NT2/D1 (cell line): ENCODE data around the gene DRGX.

Experiments used
- SUZ12 ChIP-seq: IDR thresholded peaks from 2 replicates; pipeline ENCODE4 v1.6.1; 2011; ENCODE audit not compliant: insufficient read length, insufficient read depth; ENCODE audit errors: extremely low read depth
- ZNF274 ChIP-seq: IDR thresholded peaks from 2 replicates; pipeline ENCODE4 v1.6.1; 2011; ENCODE audit warnings: mild to moderate bottlenecking, low read depth, low read length

DNA sequence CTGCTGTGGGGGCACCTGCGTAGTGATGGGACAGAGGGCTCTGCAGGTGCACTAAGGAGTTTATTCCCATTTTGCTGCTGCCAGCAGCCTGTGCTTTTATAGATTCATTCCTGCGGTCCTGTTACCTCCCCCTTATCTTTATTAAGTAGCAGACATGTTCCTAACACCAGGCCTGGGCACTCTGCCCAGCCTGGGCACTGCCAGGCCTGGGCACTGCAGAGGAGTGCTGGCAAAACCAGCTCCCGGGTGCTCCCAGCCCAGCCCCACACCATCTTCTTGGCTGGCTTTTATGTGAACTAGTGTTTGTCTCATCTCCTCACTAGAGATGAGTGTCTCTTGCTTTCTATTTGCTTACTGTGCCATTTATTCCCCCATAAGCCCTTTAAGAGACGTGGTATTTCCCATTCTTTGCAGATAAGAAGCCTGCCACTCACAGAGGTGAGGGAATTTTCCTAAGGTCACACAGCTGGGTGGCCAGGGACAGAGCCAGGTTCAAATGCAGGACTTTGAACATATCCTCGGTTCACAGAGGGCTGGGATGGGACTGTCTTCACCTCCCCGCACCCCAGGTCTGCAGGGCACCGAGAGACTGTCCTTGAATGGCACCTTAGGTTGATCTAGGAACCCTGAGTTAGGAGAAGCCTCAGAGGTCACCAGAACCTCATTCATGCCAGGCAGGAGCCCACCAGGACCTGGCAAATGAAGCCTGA is 14.6 kb upstream of the DRGX start:
- TF ChIP-seq ZNF274 (no peak), SUZ12 (no peak)
